ENCODE results near the gene HOGA1.

Gene HOGA1

DNA sequence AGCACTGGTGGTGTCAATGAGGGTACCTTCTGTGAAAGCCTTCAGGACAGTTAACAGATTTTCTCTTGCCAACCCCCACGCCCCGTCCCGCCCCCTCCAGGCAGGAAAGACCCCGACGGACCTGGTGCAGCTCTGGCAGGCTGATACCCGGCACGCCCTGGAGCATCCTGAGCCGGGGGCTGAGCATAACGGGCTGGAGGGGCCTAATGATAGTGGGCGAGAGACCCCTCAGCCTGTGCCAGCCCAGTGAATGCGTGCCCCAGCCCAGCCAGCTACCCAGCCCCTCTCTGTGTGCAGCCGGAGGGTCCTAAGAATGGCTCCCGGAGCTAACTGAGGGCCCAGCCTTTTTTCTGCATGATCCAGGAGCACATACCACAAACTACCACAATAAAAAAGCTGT is 713 bp upstream of the HOGA1 start:
- no peak overlapping the region for H3K4me3 Mint-ChIP-seq
- DNase-seq = no peak

GRCh38 chr10:97584798-97585438 is 729 bp downstream of the HOGA1 start:
- Mint-ChIP-seq H3K36me3 (ENCODE audit: low read depth) (no peaks in the 10 kb centered on the region), H3K27ac (peak overlapping the region; percentile 75), H3K4me1 (peaks cover 22% of the 10 kb centered on the region), H3K9me3 (no peaks in the 10 kb centered on the region), H3K4me3 (no peak overlapping the region), H3K27me3 (ENCODE audit: low read depth, poor library complexity) (peaks cover 6% of the 10 kb centered on the region)
- TF ChIP-seq, protein P1, sequence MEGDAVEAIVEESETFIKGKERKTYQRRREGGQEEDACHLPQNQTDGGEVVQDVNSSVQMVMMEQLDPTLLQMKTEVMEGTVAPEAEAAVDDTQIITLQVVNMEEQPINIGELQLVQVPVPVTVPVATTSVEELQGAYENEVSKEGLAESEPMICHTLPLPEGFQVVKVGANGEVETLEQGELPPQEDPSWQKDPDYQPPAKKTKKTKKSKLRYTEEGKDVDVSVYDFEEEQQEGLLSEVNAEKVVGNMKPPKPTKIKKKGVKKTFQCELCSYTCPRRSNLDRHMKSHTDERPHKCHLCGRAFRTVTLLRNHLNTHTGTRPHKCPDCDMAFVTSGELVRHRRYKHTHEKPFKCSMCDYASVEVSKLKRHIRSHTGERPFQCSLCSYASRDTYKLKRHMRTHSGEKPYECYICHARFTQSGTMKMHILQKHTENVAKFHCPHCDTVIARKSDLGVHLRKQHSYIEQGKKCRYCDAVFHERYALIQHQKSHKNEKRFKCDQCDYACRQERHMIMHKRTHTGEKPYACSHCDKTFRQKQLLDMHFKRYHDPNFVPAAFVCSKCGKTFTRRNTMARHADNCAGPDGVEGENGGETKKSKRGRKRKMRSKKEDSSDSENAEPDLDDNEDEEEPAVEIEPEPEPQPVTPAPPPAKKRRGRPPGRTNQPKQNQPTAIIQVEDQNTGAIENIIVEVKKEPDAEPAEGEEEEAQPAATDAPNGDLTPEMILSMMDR (IDR thresholded peaks at IDR 0.05) = no peak
- DNase-seq = no peak

More for the DNA sequence above, 713 bp upstream of the HOGA1 start:
- Mint-ChIP-seq H3K27ac (no peak overlapping the region), H3K4me1 (peaks cover 22% of the 10 kb centered on the region), H3K36me3 (ENCODE audit: low read depth) (no peaks in the 10 kb centered on the region), H3K9me3 (no peaks in the 10 kb centered on the region), H3K27me3 (ENCODE audit: low read depth, poor library complexity) (peaks cover 6% of the 10 kb centered on the region)
- TF ChIP-seq, protein P1 (IDR thresholded peaks at IDR 0.05) = no peak

DNA sequence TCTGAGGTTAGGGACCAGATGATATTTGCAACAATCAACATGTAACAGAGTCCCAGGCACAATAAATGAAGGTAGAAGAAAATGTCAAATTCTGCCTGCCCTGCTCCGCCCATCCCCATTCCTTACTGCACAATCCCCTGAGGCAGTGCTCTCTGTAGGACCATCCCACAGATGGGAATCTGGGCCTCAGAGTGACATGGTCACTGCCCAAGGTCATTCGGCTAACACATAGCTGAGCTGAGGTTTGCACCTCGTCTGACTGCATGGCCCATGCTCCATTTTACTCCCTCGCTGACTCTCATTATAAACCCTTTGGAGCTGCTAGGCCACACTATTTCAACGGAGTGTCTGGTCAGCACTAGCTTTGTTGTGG is 1.2 kb downstream of the HOGA1 start:
- no peak for DNase-seq
- no peaks in the 10 kb centered on the region for H3K36me3 Mint-ChIP-seq (ENCODE audit: low read depth)
- no peak overlapping the region for H3K27ac Mint-ChIP-seq
- no peak overlapping the region for H3K4me3 Mint-ChIP-seq
- H3K27me3 Mint-ChIP-seq (ENCODE audit: low read depth, poor library complexity) = peaks cover 6% of the 10 kb centered on the region
- no peaks in the 10 kb centered on the region for H3K9me3 Mint-ChIP-seq
- TF ChIP-seq, protein P1 (IDR thresholded peaks at IDR 0.05) = no peak
- H3K4me1 Mint-ChIP-seq = peaks cover 22% of the 10 kb centered on the region

DNA sequence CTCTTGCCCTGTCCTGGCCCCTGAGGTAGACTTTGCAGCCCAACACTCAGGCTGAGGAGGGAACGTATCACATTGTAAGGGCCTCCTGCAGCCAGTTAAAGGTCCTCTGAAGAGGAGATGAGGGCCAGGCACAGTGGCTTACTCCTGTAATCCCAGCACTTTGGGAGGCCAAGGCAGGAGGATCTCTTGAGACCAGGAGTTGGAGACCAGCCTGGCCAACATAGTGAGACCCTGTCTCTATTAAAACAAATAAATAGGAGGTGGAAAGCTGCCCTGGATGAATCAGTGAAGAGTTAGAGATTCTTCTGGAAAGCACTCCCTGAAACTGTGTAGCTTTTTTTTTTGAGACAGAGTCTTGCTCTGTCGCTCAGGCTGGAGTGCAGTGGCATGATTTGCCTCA is 3.0 kb downstream of the HOGA1 start:
- peaks cover 22% of the 10 kb centered on the region for H3K4me1 Mint-ChIP-seq
- DNase-seq = no peak
- TF ChIP-seq, protein P1 (IDR thresholded peaks at IDR 0.05) = no peak
- no peak overlapping the region for H3K27ac Mint-ChIP-seq
- no peaks in the 10 kb centered on the region for H3K36me3 Mint-ChIP-seq (ENCODE audit: low read depth)
- no peaks in the 10 kb centered on the region for H3K9me3 Mint-ChIP-seq
- H3K4me3 Mint-ChIP-seq = no peak overlapping the region
- H3K27me3 Mint-ChIP-seq (ENCODE audit: low read depth, poor library complexity) = peaks cover 6% of the 10 kb centered on the region

- Mint-ChIP-seq H3K27ac (no peak within 1 kb of the TSS), H3K4me3 (no peak within 1 kb of the TSS), H3K27me3 (ENCODE audit: low read depth, poor library complexity) (peaks cover under 1% of the 10 kb centered on the region), H3K36me3 (ENCODE audit: low read depth) (no peaks in the 10 kb centered on the region), H3K4me1 (peaks cover 14% of the 10 kb centered on the region), H3K9me3 (no peaks in the 10 kb centered on the region)
- DNase-seq = no peak
- TF ChIP-seq, protein P1 (IDR thresholded peaks at IDR 0.05) = no peak
Observed at GRCh38 chr10:97589479-97589878, 5.3 kb downstream of the HOGA1 start, which contains the start of gene C10orf62. Gene C10orf62 (plus strand): TSS chr10:97589721. CDS start chr10:97589898, 177 bp downstream.

GRCh38 chr10:97590082-97590747 is 6.0 kb downstream of the HOGA1 start:
- DNase-seq = no peak
- Mint-ChIP-seq H3K9me3 (no peaks in the 10 kb centered on the region), H3K36me3 (ENCODE audit: low read depth) (no peaks in the 10 kb centered on the region), H3K4me1 (peaks cover 6% of the 10 kb centered on the region), H3K27me3 (ENCODE audit: low read depth, poor library complexity) (no peaks in the 10 kb centered on the region), H3K27ac (no peak overlapping the region), H3K4me3 (no peak overlapping the region)
- TF ChIP-seq, protein P1 (IDR thresholded peaks at IDR 0.05) = no peak

All from nephron progenitor cell (in vitro differentiated cells).